ENCODE measurements around the gene TLE1.

DNA sequence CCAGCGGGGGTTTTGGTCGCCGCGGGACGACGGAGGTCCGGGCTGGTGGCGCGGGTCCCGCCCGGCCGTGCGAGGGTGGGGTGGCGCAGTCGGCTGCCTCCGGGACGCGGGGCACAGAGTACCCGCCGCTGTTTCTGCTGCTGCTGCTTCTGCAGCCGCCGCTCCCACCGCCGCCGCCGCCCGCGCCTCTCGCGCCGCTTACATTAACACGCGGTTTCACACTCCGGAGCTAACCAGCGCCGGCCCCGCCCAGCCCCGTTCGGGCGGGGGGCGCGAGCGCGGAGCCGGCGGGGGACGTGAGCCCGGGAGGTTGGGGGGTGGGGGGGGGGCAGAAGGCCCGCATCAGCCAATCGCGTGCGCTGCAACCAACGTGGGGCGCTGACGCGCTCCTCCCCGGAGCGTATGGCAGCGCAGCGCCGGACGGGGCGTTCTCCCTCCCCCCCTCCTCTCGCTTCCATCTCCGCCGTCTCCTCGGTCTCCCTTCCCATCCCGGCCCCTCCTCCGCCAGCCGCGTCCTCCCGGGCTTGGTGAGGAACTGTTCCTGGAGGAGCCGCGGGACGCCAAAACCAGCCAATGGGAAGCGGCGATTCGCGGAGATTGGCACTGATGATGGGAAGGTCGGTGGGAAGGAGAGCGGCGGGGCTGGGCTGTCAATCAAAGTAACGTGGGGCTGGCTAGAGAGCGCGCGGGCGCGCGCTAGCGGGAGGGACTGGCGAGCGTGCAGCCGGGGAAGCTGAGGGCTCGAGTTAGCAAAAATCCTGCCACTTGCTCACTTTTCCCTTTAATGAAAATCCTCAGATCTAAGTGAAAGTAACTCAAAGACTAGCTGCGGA lies at the start of gene TLE1:
- TF ChIP-seq POLR2AphosphoS5 (IDR thresholded peaks at IDR 0.05; ENCODE audit: low read depth, low read length) (peak; percentile 46; the same call in 1 of the 2 replicates), FOXP2 (optimal IDR thresholded peaks at IDR 0.05; ENCODE audit: borderline replicate concordance, extremely low read depth, extremely low read length, insufficient read depth) (peak; percentile 78), SIN3A (IDR thresholded peaks at IDR 0.05; ENCODE audit: borderline replicate concordance, insufficient read depth, low read length) (peak; percentile 51; the same call in 1 of the 2 replicates), TAF1 (IDR thresholded peaks at IDR 0.05; ENCODE audit: borderline replicate concordance, insufficient read depth, low read length) (peak; percentile 48; the same call in 1 of the 2 replicates)

Measured in PFSK-1 (cell line).